Measurements from ENCODE around the gene MBNL1.

The MBNL1 gene

DNA sequence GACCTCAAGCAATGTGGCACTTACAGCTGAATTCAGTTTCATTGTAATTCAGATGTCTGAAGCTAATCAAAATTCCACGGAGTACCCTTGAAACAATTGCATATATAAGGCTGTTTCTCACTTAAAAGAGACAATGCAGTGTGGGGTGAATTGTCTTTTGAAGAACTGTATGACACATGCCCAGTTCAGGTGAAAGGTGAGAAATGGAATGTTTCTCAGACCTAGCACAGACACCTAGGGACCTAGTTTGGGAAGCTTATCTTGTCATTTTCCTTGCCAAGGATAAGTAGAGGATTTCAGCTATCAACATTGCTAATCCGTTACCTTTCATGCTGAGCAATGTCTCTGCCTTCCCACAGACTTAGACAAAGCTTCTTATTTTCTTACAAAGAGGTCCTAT is 36.3 kb downstream of the MBNL1 start:
- no peak for DNase-seq (ENCODE audit: extremely low spot score)
- POLR2A ChIA-PET: interaction anchor here (0.8 kb wide), 1 partner anchor 36 kb away, joined by 3 read pairs; the partner anchor contains the start of gene MBNL1
- CTCF ChIA-PET: interaction anchor here (0.5 to 1.0 kb wide), 4 partner anchors 9 to 1203 kb away, joined by 3 to 4 read pairs (median 4); no protein-coding TSS in a partner anchor
- TF ChIP-seq FOXM1 (IDR thresholded peaks at IDR 0.05; ENCODE audit: borderline replicate concordance): no peak

DNA sequence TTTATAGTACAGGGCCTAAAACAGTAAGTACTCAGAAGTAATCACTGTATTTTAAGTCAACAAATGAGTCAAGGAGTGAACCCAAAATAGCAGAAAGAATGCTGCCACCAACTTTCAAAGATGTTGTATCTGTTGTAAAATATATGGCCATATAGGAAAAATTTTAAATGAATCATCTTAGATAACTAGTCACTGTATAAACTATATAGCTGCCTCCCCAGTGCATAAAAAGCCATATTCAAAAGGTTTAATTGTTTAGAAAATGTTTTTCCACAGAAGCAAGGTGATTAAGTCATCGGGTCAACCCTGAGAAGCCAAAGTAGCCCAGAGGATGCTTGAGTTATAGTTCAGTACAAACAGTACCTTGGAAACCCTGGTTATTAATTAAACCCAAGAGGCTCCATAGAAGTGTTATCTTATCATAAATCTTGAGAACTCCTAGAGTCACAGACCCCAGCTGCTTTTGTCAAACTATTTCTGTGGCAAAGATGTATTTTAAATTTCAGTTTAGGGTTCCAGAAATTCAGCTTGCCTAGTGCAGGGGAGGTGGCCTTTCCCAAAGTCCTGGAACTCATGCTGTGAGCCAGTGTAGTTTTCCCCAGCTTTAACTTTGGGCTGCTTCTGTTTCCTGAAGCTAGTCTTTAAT is 39.2 kb downstream of the MBNL1 start:
- POLR2A ChIA-PET: interaction anchor here (0.8 kb wide), 1 partner anchor 9 kb away, joined by 3 read pairs; no protein-coding TSS in a partner anchor
- DNase-seq (ENCODE audit: extremely low spot score): no peak
- TF ChIP-seq FOXK2 (IDR thresholded peaks at IDR 0.05): no peak
- no peak for TF ChIP-seq SUZ12 (IDR thresholded peaks at IDR 0.05)
- no peak for TF ChIP-seq NFRKB (IDR thresholded peaks at IDR 0.05)
- no peak for TF ChIP-seq TARDBP (IDR thresholded peaks at IDR 0.05)
- TF ChIP-seq SP1 (IDR thresholded peaks at IDR 0.05): no peak
- TF ChIP-seq PKNOX1 (IDR thresholded peaks at IDR 0.05): no peak
- no peak for TF ChIP-seq BHLHE40 (IDR thresholded peaks at IDR 0.05; ENCODE audit: borderline replicate concordance)
- no peak for TF ChIP-seq HDGF (IDR thresholded peaks at IDR 0.05; ENCODE audit: borderline replicate concordance)
- TF ChIP-seq ARNT (IDR thresholded peaks at IDR 0.05): no peak
- TF ChIP-seq FOXM1 (IDR thresholded peaks at IDR 0.05; ENCODE audit: borderline replicate concordance): no peak
- no peak for TF ChIP-seq ELF4 (IDR thresholded peaks at IDR 0.05)
- TF ChIP-seq ZNF384 (IDR thresholded peaks at IDR 0.05): no peak
- TF ChIP-seq FOXA1 (IDR thresholded peaks at IDR 0.05): no peak
- TF ChIP-seq LEF1 (IDR thresholded peaks at IDR 0.05; ENCODE audit: borderline replicate concordance): no peak
- no peak for TF ChIP-seq CTBP1 (IDR thresholded peaks at IDR 0.05; ENCODE audit: borderline replicate concordance)
- TF ChIP-seq L3MBTL2 (conservative IDR thresholded peaks at IDR 0.05): no peak
- CTCF ChIA-PET: no interaction called here

DNA sequence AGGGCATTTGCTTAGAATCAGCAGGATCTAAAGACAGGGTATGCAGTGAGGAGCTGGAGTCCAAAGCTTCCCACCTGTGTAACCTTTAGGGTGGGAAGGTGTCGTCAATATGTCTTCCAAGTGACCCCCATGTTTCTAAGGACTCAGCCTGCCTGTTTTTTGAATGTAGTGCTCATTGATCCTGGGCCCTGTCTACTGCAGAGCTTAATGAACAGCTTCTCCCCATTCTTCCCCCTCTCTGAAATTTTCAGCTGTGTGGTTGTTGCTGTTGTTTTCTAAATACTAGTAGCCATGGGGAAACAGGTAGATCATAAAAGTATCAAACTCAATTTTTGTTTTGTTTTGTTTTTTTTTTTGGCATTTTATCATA is 39.7 kb downstream of the MBNL1 start:
- ChIA-PET POLR2A (interaction anchor here (0.8 kb wide), 1 partner anchor 10 kb away, joined by 3 read pairs; no protein-coding TSS in a partner anchor), CTCF (no interaction called here)
- TF ChIP-seq BHLHE40 (IDR thresholded peaks at IDR 0.05; ENCODE audit: borderline replicate concordance): no peak
- no peak for TF ChIP-seq FOXM1 (IDR thresholded peaks at IDR 0.05; ENCODE audit: borderline replicate concordance)
- TF ChIP-seq SUZ12 (IDR thresholded peaks at IDR 0.05): no peak
- TF ChIP-seq FOXK2 (IDR thresholded peaks at IDR 0.05): no peak
- TF ChIP-seq L3MBTL2 (conservative IDR thresholded peaks at IDR 0.05): no peak
- TF ChIP-seq ZNF384 (IDR thresholded peaks at IDR 0.05): no peak
- no peak for TF ChIP-seq HDGF (IDR thresholded peaks at IDR 0.05; ENCODE audit: borderline replicate concordance)
- no peak for TF ChIP-seq ARNT (IDR thresholded peaks at IDR 0.05)
- TF ChIP-seq LEF1 (IDR thresholded peaks at IDR 0.05; ENCODE audit: borderline replicate concordance): no peak
- no peak for TF ChIP-seq TARDBP (IDR thresholded peaks at IDR 0.05)
- TF ChIP-seq NFRKB (IDR thresholded peaks at IDR 0.05): no peak
- no peak for TF ChIP-seq CTBP1 (IDR thresholded peaks at IDR 0.05; ENCODE audit: borderline replicate concordance)
- no peak for DNase-seq (ENCODE audit: extremely low spot score)

DNA sequence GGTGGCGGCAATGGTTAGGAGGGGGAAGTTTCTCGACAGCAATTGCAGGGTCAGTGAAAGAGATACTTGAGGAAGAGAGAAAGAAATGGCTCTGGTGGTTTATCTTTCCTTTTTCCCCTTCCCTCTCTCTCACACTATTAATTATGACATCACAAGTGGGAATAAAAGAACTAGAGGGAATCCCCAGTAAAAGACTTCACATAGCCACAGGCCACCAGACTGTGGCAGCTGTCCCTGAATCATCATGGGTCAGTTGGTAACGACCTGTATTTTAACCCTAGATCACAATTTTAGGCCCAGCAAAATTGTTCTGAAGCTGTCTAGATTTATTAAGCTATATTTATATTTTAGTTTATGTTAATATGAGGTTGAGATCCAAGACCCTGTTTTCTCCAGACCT is 40.3 kb downstream of the MBNL1 start:
- CTCF ChIA-PET: interaction anchor here (0.5 kb wide), 1 partner anchor 94 kb away, joined by 3 read pairs; no protein-coding TSS in a partner anchor
- no peak for DNase-seq (ENCODE audit: extremely low spot score)
- TF ChIP-seq ELF4 (IDR thresholded peaks at IDR 0.05): no peak
- TF ChIP-seq SP1 (IDR thresholded peaks at IDR 0.05): no peak
- no peak for TF ChIP-seq BHLHE40 (IDR thresholded peaks at IDR 0.05; ENCODE audit: borderline replicate concordance)
- no peak for TF ChIP-seq ZNF384 (IDR thresholded peaks at IDR 0.05)
- TF ChIP-seq CTBP1 (IDR thresholded peaks at IDR 0.05; ENCODE audit: borderline replicate concordance): no peak
- TF ChIP-seq FOXA1 (IDR thresholded peaks at IDR 0.05): no peak
- TF ChIP-seq SUZ12 (IDR thresholded peaks at IDR 0.05): no peak
- no peak for TF ChIP-seq FOXK2 (IDR thresholded peaks at IDR 0.05)
- TF ChIP-seq NFRKB (IDR thresholded peaks at IDR 0.05): no peak
- TF ChIP-seq ARNT (IDR thresholded peaks at IDR 0.05): no peak
- TF ChIP-seq HDGF (IDR thresholded peaks at IDR 0.05; ENCODE audit: borderline replicate concordance): no peak
- TF ChIP-seq L3MBTL2 (conservative IDR thresholded peaks at IDR 0.05): no peak
- TF ChIP-seq FOXM1 (IDR thresholded peaks at IDR 0.05; ENCODE audit: borderline replicate concordance): no peak
- no peak for TF ChIP-seq TARDBP (IDR thresholded peaks at IDR 0.05)
- TF ChIP-seq LEF1 (IDR thresholded peaks at IDR 0.05; ENCODE audit: borderline replicate concordance): no peak
- TF ChIP-seq PKNOX1 (IDR thresholded peaks at IDR 0.05): no peak
- POLR2A ChIA-PET: no interaction called here

GRCh38 chr3:152309535-152310307 is 41.0 kb downstream of the MBNL1 start:
- no peak for TF ChIP-seq PKNOX1 (IDR thresholded peaks at IDR 0.05)
- no peak for TF ChIP-seq ARNT (IDR thresholded peaks at IDR 0.05)
- POLR2A ChIA-PET: interaction anchor here (0.8 kb wide), 1 partner anchor 10 kb away, joined by 3 read pairs; no protein-coding TSS in a partner anchor
- no peak for DNase-seq (ENCODE audit: extremely low spot score)
- CTCF ChIA-PET: no interaction called here

DNA sequence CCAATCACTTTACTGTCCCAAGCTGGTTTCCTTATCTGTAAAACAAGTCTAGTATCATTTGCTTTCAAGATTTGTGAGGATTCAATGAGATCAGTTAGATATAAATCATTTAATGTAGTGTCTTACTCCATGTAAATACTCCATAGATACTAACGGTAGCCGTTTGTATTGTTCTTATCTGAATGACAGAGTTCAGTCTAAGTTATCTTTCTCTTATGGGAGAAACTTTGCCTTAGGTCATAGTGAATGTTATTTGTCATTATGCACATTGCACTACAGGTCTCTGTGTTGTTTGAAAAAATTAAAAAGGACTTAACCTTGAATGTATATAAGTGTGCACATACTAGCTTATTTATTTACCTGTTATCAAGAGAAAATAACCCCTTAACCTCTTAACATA is 44.7 kb downstream of the MBNL1 start:
- TF ChIP-seq TARDBP (IDR thresholded peaks at IDR 0.05) (no peak), HDGF (IDR thresholded peaks at IDR 0.05; ENCODE audit: borderline replicate concordance) (no peak), PKNOX1 (IDR thresholded peaks at IDR 0.05) (0 out of 2 replicates have a peak, but pooled peaks have one; percentile 12), NFRKB (IDR thresholded peaks at IDR 0.05) (no peak), L3MBTL2 (conservative IDR thresholded peaks at IDR 0.05) (no peak), BHLHE40 (IDR thresholded peaks at IDR 0.05; ENCODE audit: borderline replicate concordance) (no peak), FOXA1 (IDR thresholded peaks at IDR 0.05) (no peak), ELF4 (IDR thresholded peaks at IDR 0.05) (no peak)
- CTCF ChIA-PET: no interaction called here
- DNase-seq (ENCODE audit: extremely low spot score): no peak
- POLR2A ChIA-PET: no interaction called here

Data from HEK293T (cell line).